Activated CD8-positive, alpha-beta memory T cell treated with anti-CD3 and anti-CD28 coated beads, Interleukin-2, amount 50 U/mL, for 1 hour (primary cell): ENCODE data around the gene CNDP2.

Source experiments
- DNase-seq: peaks from one replicate; pipeline ENCODE4 v3.0.0-alpha.2; 2020; ENCODE audit errors: extremely low read depth

Gene CNDP2

GRCh38 chr18:74570266-74570665, 74.1 kb downstream of the CNDP2 start:
- DNase-seq = no peak

DNA sequence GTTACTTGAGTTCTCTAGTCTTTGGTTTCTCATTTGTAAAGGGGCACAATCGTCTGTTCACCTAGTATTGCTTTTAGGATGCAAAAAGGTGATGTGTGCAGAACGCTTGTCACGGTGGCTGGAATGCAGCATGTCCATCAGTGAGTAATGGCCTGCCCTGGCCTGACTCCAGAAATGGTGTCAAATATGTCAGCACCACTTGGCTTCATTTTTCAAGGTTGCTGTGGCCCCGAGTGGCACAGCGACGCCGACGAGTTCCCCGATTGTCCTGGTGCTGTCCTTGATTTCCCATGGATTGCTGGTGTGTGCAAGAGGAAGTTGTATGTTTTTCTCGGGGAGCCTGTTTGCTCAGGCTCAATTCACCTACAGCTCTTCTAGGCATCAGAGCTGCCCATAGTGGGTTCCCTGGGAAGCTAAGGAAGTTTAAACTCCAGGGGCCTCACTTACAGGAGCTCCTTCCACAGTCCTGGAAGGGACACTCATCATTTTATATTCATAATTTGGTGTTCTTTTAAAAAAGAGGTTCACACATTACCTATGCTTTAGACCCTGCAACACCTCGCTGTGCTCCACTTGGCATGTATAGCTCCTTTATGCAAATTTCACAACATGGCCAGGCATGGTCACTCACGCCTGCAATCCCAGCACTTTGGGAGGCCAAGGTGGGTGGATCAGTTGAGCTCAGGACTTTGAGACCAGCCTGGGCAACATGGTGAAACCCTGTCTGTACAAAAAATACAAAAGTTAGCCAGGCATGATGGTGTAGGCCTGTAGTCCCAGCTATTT, 75.9 kb downstream of the CNDP2 start:
- DNase-seq = no peak

DNA sequence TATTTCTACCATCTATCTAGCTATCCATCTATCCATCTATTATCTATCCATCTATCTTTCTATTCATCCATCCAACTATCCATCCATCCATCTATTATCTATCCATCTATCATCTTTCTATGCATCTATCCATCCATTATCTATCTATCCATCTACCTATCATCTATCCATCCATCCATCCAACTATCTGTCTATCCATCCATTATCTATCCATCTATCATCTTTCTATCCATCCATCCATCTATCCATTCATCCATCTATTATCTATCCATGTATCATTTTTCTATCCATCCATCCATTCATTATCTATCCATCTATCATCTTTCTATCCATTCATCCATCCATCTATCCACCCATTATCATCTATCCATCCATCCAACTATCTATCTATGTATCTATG, 76.9 kb downstream of the CNDP2 start:
- no peak for DNase-seq
